ENCODE results near the gene ANKRD55. TPM values are rescaled to one million over a fixed set of nuclear protein-coding genes. Genes with fewer than 3 reads are reported as not detected.
"Not testable (repeated sequence)": the region's sequence is repeated elsewhere in the genome, so short reads cannot be mapped to it uniquely, and the experiment has no call there.

Gene ANKRD55
- total RNA-seq, 5 donors from 2014 or later (not counting 1 experiment from before 2014, with no cell fraction given): 2.8 to 19.9 (median 3.4) TPM

- H3K9me3 Mint-ChIP-seq: peaks cover 0 to 2% (median 0%) of the 10 kb centered on the region in 3 donors
- CTCF ChIA-PET: no interaction called here
Observed at GRCh38 chr5:56250011-56250410, 16.9 kb upstream of the ANKRD55 start.

GRCh38 chr5:56249085-56249484, 16.0 kb upstream of the ANKRD55 start:
- CTCF ChIA-PET; H3K9me3 Mint-ChIP-seq; H3K27me3 Mint-ChIP-seq; H3K4me3 Mint-ChIP-seq; H3K27me3 ChIP-seq (replicated peaks in 1 of 2; ENCODE audit: control insufficient read depth in 2 of 2, extremely low read depth in 1 of 2, insufficient read depth in 2 of 2, low read length in 1 of 2); H3K4me3 ChIP-seq (ENCODE audit: control insufficient read depth in 1 of 2, extremely low read depth in 1 of 2, low read length in 1 of 2); DNase-seq; H3K36me3 ChIP-seq (ENCODE audit: control insufficient read depth in 2 of 2, extremely low read depth in 1 of 2, insufficient read depth in 1 of 2, low read length in 1 of 2); H3K4me1 Mint-ChIP-seq; H3K4me1 ChIP-seq (ENCODE audit: control insufficient read depth in 1 of 2, extremely low read depth in 1 of 2, insufficient read depth in 2 of 2, low read length in 2 of 2); H3K27ac ChIP-seq (ENCODE audit: low read length); H3K9me3 ChIP-seq; ATAC-seq (replicated peaks in 1 of 4); POLR2A ChIA-PET; H3K27ac Mint-ChIP-seq; H3K36me3 Mint-ChIP-seq: not testable (repeated sequence)
- WGBS (ENCODE audit: insufficient coverage): 73% methylated on average over 3 of the region's 5 CpGs

More at GRCh38 chr5:56250011-56250410, 16.9 kb upstream of the ANKRD55 start:
- Histone ChIP-seq H3K4me1 (ENCODE audit: control insufficient read depth in 1 of 2, extremely low read depth in 1 of 2, insufficient read depth in 2 of 2, low read length in 2 of 2) (no peaks in the 10 kb centered on the region), H3K9me3 (no peaks in the 10 kb centered on the region), H3K36me3 (ENCODE audit: control insufficient read depth in 2 of 2, extremely low read depth in 1 of 2, insufficient read depth in 1 of 2, low read length in 1 of 2) (no peaks in the 10 kb centered on the region), H3K27ac (ENCODE audit: low read length) (no peak overlapping the region), H3K4me3 (ENCODE audit: control insufficient read depth in 1 of 2, extremely low read depth in 1 of 2, low read length in 1 of 2) (no peak overlapping the region), H3K27me3 (replicated peaks in 1 of 2; ENCODE audit: control insufficient read depth in 2 of 2, extremely low read depth in 1 of 2, insufficient read depth in 2 of 2, low read length in 1 of 2) (peaks cover 0 to 4% of the 10 kb centered on the region in 2 experiments)
- no peak for DNase-seq
- H3K4me1 Mint-ChIP-seq: no peaks in the 10 kb centered on the region
- H3K27me3 Mint-ChIP-seq: no peaks in the 10 kb centered on the region
- H3K4me3 Mint-ChIP-seq: no peak overlapping the region
- POLR2A ChIA-PET: no interaction called here
- WGBS (ENCODE audit: insufficient coverage): no CpG with 5 or more reads among the region's 3 CpGs
- ATAC-seq (replicated peaks in 1 of 4): no peak
- no peaks in the 10 kb centered on the region for H3K36me3 Mint-ChIP-seq
- H3K27ac Mint-ChIP-seq: no peak overlapping the region

DNA sequence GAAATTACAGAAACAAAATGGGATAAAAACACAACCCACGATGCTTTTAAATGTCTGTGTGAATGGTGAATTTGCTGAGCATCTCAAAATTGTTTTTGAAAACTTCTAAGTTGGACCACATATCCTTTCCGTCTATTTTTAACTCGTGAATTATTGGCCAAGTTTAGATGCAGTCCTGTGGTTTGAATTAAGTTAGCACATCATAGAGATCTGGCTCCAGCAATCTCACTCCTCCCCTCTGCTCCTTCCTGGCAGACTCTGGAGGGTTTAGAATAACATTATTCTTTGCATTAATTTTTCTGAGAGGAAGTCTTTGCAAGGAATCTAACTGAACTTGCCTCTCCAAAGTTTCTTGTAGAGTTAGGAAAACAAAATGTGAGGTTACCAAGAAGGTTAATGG, 14.5 kb upstream of the ANKRD55 start:
- Mint-ChIP-seq H3K27ac (no peak overlapping the region), H3K4me1 (no peaks in the 10 kb centered on the region), H3K27me3 (no peaks in the 10 kb centered on the region), H3K4me3 (no peak overlapping the region), H3K36me3 (no peaks in the 10 kb centered on the region), H3K9me3 (peaks cover 0 to 5% (median 0%) of the 10 kb centered on the region in 3 donors)
- Histone ChIP-seq H3K4me1 (ENCODE audit: control insufficient read depth in 1 of 2, extremely low read depth in 1 of 2, insufficient read depth in 2 of 2, low read length in 2 of 2) (no peaks in the 10 kb centered on the region), H3K4me3 (ENCODE audit: control insufficient read depth in 1 of 2, extremely low read depth in 1 of 2, low read length in 1 of 2) (no peak overlapping the region), H3K27me3 (replicated peaks in 1 of 2; ENCODE audit: control insufficient read depth in 2 of 2, extremely low read depth in 1 of 2, insufficient read depth in 2 of 2, low read length in 1 of 2) (peaks cover 0 to 4% of the 10 kb centered on the region in 2 experiments), H3K36me3 (ENCODE audit: control insufficient read depth in 2 of 2, extremely low read depth in 1 of 2, insufficient read depth in 1 of 2, low read length in 1 of 2) (no peaks in the 10 kb centered on the region), H3K9me3 (no peaks in the 10 kb centered on the region), H3K27ac (ENCODE audit: low read length) (no peak overlapping the region)
- no CpG with 5 or more reads among the region's 3 CpGs for WGBS (ENCODE audit: insufficient coverage)
- ATAC-seq (replicated peaks in 1 of 4) (no peak), DNase-seq (no peak)
- ChIA-PET CTCF (no interaction called here), POLR2A (no interaction called here)

- no peaks in the 10 kb centered on the region for H3K4me1 ChIP-seq (ENCODE audit: control insufficient read depth in 1 of 2, extremely low read depth in 1 of 2, insufficient read depth in 2 of 2, low read length in 2 of 2)
- ATAC-seq (replicated peaks in 1 of 4) (no peak), DNase-seq (no peak)
- Mint-ChIP-seq H3K27me3 (no peaks in the 10 kb centered on the region), H3K36me3 (peaks cover 1% of the 10 kb centered on the region), H3K4me1 (no peaks in the 10 kb centered on the region), H3K4me3 (no peak overlapping the region), H3K27ac (no peak overlapping the region), H3K9me3 (peaks cover under 1 to 5% (median under 1%) of the 10 kb centered on the region in 3 donors)
- H3K36me3 ChIP-seq (ENCODE audit: control insufficient read depth in 2 of 2, extremely low read depth in 1 of 2, insufficient read depth in 1 of 2, low read length in 1 of 2): no peaks in the 10 kb centered on the region
- CTCF ChIA-PET: no interaction called here
- H3K27ac ChIP-seq (ENCODE audit: low read length): no peak overlapping the region
- POLR2A ChIA-PET: interaction anchor here in 1 of 2 donors (0.6 kb wide), 1 partner anchor 113 kb away, joined by 6 read pairs; no protein-coding TSS in a partner anchor
- no peak overlapping the region for H3K4me3 ChIP-seq (ENCODE audit: control insufficient read depth in 1 of 2, extremely low read depth in 1 of 2, low read length in 1 of 2)
- H3K27me3 ChIP-seq (replicated peaks in 1 of 2; ENCODE audit: control insufficient read depth in 2 of 2, extremely low read depth in 1 of 2, insufficient read depth in 2 of 2, low read length in 1 of 2): peaks cover 0 to 8% of the 10 kb centered on the region in 2 experiments
- H3K9me3 ChIP-seq: no peaks in the 10 kb centered on the region
- WGBS (ENCODE audit: insufficient coverage): 100% methylated on average over 2 of the region's 6 CpGs
Observed at GRCh38 chr5:56246769-56247168, 13.6 kb upstream of the ANKRD55 start.

DNA sequence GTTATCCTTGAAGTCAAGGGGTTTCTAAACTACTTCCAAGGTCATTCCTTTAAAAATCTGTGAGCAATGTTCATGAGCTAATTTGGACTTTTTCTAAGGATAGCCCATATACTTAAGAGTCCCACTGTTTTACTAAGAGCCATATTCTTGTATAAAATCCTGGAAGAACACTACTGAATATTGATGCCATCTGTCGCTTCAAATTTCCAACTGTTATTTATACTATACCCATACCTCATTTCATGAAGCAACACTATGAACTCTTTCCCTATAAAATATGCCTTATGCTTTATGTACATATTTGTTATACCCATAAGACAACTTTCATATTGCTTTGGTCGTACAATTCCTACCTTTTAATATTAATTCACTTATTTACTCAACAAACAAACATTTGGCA, 12.4 kb upstream of the ANKRD55 start:
- no peak for DNase-seq
- H3K4me3 Mint-ChIP-seq: no peak overlapping the region
- no peak overlapping the region for H3K4me3 ChIP-seq (ENCODE audit: control insufficient read depth in 1 of 2, extremely low read depth in 1 of 2, low read length in 1 of 2)
- H3K4me1 Mint-ChIP-seq: no peaks in the 10 kb centered on the region
- no peak overlapping the region for H3K27ac Mint-ChIP-seq
- H3K4me1 ChIP-seq (ENCODE audit: control insufficient read depth in 1 of 2, extremely low read depth in 1 of 2, insufficient read depth in 2 of 2, low read length in 2 of 2): no peaks in the 10 kb centered on the region
- no CpG with 5 or more reads among the region's 2 CpGs for WGBS (ENCODE audit: insufficient coverage)
- H3K9me3 ChIP-seq: no peaks in the 10 kb centered on the region
- no peak overlapping the region for H3K27ac ChIP-seq (ENCODE audit: low read length)
- H3K36me3 Mint-ChIP-seq: peaks cover 7% of the 10 kb centered on the region
- ChIA-PET POLR2A (interaction anchor here in 1 of 2 donors (0.6 kb wide), 1 partner anchor 10 kb away, joined by 4 read pairs; no protein-coding TSS in a partner anchor), CTCF (no interaction called here)
- peaks cover 0 to 8% of the 10 kb centered on the region in 2 experiments for H3K27me3 ChIP-seq (replicated peaks in 1 of 2; ENCODE audit: control insufficient read depth in 2 of 2, extremely low read depth in 1 of 2, insufficient read depth in 2 of 2, low read length in 1 of 2)
- H3K36me3 ChIP-seq (ENCODE audit: control insufficient read depth in 2 of 2, extremely low read depth in 1 of 2, insufficient read depth in 1 of 2, low read length in 1 of 2): no peaks in the 10 kb centered on the region
- no peaks in the 10 kb centered on the region for H3K27me3 Mint-ChIP-seq
- ATAC-seq (replicated peaks in 1 of 4): no peak
- peaks cover 7 to 9% (median 8%) of the 10 kb centered on the region in 3 donors for H3K9me3 Mint-ChIP-seq

GRCh38 chr5:56244627-56245026, 11.5 kb upstream of the ANKRD55 start:
- no peak overlapping the region for H3K4me3 ChIP-seq (ENCODE audit: control insufficient read depth in 1 of 2, extremely low read depth in 1 of 2, low read length in 1 of 2)
- Mint-ChIP-seq H3K36me3 (peaks cover 7% of the 10 kb centered on the region), H3K9me3 (peaks cover 7 to 9% (median 8%) of the 10 kb centered on the region in 3 donors), H3K4me3 (no peak overlapping the region), H3K27ac (no peak overlapping the region), H3K4me1 (no peaks in the 10 kb centered on the region), H3K27me3 (no peaks in the 10 kb centered on the region)
- no peak overlapping the region for H3K27ac ChIP-seq (ENCODE audit: low read length)
- H3K4me1 ChIP-seq (ENCODE audit: control insufficient read depth in 1 of 2, extremely low read depth in 1 of 2, insufficient read depth in 2 of 2, low read length in 2 of 2): no peaks in the 10 kb centered on the region
- CTCF ChIA-PET: interaction anchor here in 1 of 2 donors (0.5 kb wide), 1 partner anchor 64 kb away, joined by 3 read pairs; no protein-coding TSS in a partner anchor
- H3K9me3 ChIP-seq: no peaks in the 10 kb centered on the region
- ATAC-seq (replicated peaks in 1 of 4) (no peak), DNase-seq (no peak)
- peaks cover 0 to 8% of the 10 kb centered on the region in 2 experiments for H3K27me3 ChIP-seq (replicated peaks in 1 of 2; ENCODE audit: control insufficient read depth in 2 of 2, extremely low read depth in 1 of 2, insufficient read depth in 2 of 2, low read length in 1 of 2)
- no peaks in the 10 kb centered on the region for H3K36me3 ChIP-seq (ENCODE audit: control insufficient read depth in 2 of 2, extremely low read depth in 1 of 2, insufficient read depth in 1 of 2, low read length in 1 of 2)
- POLR2A ChIA-PET: no interaction called here

DNA sequence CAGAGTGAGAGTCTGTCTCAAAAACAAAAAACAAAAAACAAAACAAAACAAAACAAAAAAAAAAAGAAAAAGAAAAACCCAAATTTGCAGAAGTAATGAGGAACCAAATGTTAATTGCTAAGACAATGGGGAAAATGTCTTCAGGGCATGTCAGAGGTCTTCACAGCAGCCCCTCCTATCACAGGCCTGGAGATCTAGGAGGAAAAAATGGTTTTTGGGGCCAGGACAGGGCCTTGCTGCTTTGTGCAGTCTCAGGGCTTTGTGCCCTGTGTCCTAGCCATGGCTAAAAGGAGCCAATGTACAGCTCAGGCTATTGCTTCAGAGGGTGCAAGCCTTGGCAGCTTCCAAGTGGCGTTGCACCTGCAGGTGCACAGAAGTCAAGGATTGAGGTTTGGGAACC, 9.1 kb upstream of the ANKRD55 start:
- H3K4me3 Mint-ChIP-seq, H3K9me3 ChIP-seq: not testable (repeated sequence)
- 100% methylated on average over 1 of the region's 1 CpG for WGBS (ENCODE audit: insufficient coverage)

More for the DNA sequence above, 9.1 kb upstream of the ANKRD55 start:
- H3K36me3 ChIP-seq (ENCODE audit: control insufficient read depth in 2 of 2, extremely low read depth in 1 of 2, insufficient read depth in 1 of 2, low read length in 1 of 2); POLR2A ChIA-PET; H3K4me1 Mint-ChIP-seq; CTCF ChIA-PET; H3K27ac Mint-ChIP-seq; DNase-seq; H3K4me1 ChIP-seq (ENCODE audit: control insufficient read depth in 1 of 2, extremely low read depth in 1 of 2, insufficient read depth in 2 of 2, low read length in 2 of 2); H3K27me3 ChIP-seq (replicated peaks in 1 of 2; ENCODE audit: control insufficient read depth in 2 of 2, extremely low read depth in 1 of 2, insufficient read depth in 2 of 2, low read length in 1 of 2); H3K36me3 Mint-ChIP-seq; H3K4me3 ChIP-seq (ENCODE audit: control insufficient read depth in 1 of 2, extremely low read depth in 1 of 2, low read length in 1 of 2); H3K27ac ChIP-seq (ENCODE audit: low read length); ATAC-seq (replicated peaks in 1 of 4); H3K27me3 Mint-ChIP-seq: not testable (repeated sequence)
- peaks cover 7 to 12% (median 7%) of the 10 kb centered on the region in 3 donors for H3K9me3 Mint-ChIP-seq

Data from T-cell (primary cell).